Measurements from ENCODE around the gene RASGRP3.

Gene RASGRP3

DNA sequence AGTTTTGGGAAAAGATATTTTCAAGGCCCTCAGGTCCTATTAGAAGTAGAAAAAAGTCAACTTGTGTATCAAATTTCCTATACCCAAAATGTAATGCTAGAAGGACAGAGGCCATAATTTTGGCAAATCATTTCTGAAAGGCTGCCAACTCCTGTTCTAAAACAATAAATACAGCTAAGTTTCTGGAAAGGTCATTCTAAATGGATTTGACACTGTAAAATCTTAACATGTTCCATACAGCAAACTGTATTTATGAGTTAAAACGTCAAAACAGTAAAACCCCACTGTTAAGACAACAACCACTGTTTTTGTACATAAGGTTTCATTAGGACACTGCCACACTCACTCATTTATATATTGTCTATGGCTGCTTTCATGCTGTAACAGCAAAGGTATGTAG lies 113.0 kb downstream of the RASGRP3 start:
- no peak for DNase-seq

DNA sequence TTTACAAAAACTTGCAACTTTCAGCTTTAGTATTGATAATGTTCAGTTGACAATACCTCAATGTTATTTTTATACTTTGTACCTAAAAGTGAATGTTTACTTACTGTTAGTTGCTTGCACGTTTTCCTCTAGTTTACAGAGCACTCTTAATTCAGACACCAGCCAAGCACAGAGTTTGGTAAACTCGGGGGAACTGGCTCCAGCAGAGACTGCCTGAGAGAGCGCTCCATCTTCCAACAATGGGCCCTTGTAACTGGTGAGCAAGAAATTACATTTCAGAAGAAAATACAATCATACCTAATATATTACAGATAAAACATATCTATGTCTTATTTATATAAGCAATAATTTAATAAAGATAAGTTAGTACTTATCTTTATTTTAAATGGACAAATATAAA lies 118.9 kb downstream of the RASGRP3 start:
- no peak for DNase-seq

DNA sequence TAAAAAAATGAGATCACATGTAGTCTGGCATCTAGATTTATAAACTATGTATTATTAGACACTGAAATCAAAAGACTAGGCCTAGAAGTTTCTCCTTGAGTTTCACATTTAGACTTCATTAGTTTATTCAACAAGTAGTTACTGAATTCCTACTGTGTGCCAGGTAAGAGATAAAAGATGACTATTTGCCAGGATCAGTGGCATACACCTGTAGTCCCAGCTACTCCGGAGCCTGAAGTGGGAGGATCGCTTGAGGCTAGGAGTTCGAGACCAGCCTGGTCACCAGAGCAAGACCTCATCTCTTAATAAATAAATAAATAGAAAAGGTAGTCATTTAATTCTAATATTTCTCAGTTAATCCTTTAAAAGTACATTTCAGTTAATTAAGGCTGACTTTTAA lies 120.6 kb downstream of the RASGRP3 start:
- no peak for DNase-seq

DNA sequence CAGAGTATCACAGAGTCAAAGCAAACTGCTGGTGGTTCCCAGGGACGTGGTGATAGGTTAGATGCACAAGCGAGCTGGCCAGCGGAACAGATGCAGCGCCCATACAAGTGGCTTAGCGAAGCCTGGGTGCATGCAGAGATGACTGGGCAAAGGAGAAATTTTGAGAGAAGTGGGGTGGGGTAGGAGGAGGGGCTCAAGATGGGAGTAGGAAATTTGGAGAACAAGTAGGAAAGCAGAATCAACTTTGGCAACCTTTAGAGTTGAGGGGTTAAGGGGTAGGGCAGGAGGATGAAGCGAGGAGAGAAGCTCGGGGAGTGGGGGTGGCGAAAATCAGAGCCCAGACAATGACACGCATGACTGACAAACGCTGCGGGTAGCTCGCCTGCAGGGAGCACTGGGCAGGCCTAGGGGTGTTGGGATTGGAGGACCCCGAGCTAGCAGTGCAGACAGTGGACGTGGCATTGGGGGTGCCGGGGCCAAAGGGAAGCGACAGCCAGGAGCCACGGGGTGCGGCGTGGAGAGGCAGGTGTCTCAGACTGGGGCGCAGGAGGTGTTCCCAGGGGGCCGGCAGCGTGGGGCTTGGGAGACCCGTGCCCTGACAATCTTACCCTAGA lies 122.2 kb downstream of the RASGRP3 start:
- DNase-seq: no peak

DNA sequence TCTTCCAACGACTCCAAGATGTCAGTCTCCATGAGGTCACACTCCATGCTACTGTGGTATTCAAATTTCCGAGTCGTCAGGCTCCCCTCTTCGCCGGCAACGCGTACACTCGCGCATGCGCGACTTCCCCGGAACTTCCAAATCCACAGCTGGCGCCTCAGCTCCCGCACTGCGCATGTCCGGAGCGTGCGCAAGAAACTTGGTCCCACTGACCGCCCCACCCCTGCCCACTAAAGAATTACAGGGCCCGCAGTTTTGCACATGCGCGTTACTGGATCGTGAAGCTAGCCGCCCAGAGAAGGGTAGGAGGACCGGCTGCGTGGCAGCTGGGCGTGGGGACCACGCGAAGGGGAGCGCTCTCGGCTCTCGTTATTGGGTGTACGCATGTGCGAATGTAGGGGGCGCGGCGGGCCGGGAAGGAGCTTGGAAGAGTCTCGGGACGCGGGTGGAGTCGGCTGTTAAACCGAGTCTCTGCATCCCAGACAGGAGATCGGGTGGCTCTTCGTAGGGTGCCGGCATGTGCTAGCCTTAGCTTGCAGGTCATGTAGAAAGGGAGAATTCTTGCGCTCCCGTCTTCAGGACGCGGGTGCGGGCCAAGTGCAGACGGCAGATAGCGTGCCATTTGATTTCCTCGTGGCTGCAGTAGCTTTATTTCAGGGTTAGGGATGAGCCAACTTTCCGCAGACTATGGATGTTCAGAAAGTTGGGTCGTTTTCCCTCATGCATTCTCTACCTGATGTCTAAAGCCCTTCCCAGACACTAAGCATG lies 122.9 kb downstream of the RASGRP3 start, which contains the start of gene FAM98A:
Gene FAM98A (minus strand): TSS at position 125 of the 768 bp plus-strand sequence. CDS start 78 bp downstream, at position 47.
- peak; percentile 99 for DNase-seq

DNA sequence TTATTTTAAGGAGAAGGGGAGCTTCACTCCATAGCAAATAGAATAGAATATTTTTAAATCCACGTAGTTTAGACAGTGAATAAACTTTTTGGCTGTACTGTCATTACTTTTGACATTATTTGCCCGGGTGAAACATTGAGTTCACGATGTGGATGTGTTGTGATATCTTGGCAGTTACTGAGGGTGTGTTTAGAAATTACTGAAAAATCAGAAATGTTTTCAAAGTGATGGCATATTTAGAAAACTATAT lies 123.4 kb downstream of the RASGRP3 start:
- no peak for DNase-seq

DNA sequence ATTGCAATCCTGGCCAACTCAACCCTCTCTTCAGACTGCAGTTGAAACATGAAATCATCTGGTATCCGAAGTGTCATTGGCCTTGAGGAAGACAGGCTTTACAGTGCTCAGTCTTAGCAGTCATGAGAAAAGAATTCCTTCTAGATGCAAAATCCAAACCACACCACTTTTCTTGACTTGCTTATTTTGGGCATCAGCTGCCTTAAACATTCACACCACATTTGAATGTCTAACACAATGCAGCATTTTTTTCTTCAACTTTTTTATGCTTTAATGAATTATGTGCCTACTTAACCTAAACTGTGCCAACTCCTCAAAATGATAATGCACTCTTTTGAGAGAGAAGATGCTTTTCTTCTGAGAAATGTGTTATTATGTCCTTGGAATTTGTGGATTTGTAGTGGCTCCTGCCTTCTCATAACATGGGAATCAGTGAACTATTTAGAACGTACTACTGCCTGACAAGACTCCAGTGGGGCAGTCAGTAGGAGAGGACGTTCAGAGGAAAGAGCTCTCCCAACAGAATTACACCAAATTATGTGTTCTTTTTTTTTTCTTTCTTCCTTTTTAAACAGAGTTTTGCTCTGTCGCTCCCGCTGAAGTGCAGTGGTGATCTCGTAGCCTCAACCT lies 125.9 kb downstream of the RASGRP3 start:
- DNase-seq: no peak

DNA sequence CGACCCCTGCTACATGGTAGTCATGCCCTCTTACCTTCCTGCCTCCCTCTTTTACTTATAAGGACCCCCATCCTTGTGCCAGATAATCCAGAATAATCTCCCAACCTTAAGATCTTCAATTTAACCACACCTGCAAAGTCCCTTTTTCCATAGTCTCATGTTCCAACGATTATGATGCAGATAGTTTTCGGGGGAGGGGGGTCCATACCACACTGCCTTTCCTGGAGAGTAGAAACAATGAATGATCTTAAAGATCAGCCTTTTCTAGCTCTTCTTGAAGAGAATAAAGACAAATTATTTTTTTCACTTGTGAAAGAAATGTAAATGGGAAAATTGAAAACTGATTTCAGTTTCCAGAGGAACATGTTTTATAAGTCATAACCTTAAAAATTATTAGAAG lies 127.0 kb downstream of the RASGRP3 start:
- DNase-seq: no peak

DNA sequence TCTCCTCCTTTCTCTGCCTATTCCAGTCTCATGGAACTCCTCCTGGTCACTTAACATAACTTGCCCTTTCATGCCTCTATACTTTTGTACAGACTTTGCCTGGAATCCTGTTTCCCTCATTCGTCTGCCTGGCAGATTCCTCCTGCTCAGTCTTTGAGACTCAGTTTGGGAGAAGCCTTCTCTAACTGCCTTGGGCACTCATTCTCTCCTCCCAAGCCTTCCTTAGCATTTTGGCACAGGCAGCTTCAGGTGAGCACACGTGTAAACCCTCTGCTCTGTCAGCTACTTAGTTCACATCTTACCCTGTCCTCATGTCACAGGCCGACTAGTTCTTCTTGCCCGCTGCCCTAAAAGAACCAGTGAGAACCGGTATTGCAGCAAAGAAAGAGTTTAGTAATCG lies 128.6 kb downstream of the RASGRP3 start:
- DNase-seq: no peak

DNA sequence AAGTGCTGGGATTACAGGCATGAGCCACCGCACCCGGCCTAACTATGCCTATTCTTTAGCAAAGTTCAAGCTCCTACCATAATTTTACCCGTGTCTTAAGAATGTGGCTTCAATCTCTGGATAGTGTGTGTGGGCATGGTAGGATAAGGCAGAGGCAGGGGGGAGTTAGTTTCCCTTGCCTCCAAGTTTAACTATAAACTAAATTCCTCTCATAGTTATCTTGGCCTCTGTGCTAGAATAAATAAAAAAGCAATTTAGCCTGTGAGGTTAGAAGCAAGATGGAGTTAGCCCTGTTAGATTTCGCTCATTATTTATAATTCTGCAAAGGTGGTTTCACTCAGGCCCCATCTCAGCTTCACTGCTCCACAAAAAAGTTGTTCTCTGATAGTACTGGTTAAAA lies 129.7 kb downstream of the RASGRP3 start:
- DNase-seq: no peak

DNA sequence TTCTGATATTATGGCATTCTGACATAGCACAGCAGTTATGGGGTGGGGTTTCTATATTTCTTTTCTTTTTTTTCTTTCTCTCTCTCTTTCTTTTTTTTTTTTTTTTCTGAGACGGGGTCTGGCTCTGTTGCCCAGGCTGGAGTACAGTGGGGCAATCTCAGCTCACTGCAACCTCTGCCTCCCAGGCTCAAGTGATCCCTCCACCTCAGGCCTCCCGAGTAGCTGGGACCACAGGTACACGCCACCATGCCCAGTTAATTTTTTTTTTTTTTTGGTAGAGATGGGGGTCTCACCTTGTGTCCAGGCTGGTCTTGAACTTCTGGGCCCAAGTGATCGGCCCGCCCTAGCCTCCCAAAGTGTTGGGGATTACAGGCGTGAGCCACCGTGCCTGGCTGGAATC lies 130.2 kb downstream of the RASGRP3 start:
- no peak for DNase-seq

DNA sequence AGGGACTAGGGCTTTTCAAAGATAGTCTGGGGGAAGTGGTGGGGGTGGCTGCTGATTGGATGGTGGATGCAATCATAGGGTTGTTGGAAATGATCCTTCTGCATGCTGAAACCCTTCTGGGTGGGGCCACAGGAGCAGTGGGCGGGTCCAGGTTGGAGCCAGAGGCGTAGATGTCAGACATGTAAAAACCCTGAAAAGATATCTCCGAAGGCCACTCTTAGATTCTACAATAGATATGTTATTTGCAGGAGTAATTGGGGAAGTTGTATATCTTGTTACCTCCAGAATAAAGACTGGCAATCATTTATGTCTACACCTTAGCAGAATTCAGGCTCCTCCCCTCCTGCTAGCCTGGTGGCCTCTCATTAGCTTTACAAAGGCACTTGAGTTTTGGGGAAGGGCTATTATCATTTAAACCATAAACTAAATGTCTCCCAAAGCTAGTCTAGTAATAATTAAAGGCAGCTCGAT lies 130.8 kb downstream of the RASGRP3 start:
- DNase-seq: no peak

DNA sequence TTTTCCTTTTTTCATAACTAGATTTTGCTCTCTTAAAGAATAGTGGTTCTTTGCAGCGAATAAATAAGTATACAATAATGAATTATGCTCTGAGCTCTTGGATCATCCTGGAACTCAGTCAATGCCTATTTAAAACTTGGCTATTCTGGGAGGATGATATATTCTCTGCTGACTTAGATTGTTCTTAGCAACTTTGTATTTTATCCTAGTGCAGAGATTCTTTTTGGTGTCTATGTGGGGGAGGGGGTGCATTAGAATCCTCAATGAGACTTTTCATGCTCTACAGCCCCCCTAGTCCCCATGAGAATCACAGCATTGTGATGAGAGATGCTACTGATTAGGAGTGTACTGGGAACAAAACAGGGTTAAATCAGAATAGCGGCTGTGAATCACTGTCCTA lies 131.5 kb downstream of the RASGRP3 start:
- DNase-seq: no peak

DNA sequence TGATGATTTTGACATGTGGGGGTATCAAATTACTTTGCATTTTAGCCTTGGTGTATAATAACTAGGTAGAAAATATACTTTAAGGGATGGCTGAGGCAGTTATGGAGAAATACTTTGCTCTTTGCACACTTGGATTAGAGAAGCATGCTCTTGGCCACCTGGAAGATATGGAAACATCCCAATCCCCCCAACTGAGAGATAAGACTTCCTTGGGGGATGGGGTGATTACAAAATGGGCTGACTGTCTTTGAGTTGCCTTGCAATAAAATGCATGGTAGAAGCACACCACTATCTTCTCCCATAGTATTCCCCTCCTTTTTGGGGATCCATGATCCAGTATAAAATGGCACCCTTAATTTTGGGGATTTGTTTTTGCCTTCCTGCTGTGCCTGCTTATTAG lies 137.7 kb downstream of the RASGRP3 start:
- DNase-seq: no peak
